Mucosa of descending colon (tissue), 3 donors: ENCODE results near the gene PACRG. TPM values are rescaled to one million over a fixed set of nuclear protein-coding genes. Genes with fewer than 3 reads are reported as not detected.

Source experiments
- ATAC-seq: fragments of 200-7000 bp; cut with Tn5 transposase; one replicate; pipeline ENCODE4 v1.9.1; 2020; ENCODE audit warnings: mild to moderate bottlenecking, moderate library complexity
- DNase-seq, 3 donors: peaks; one replicate each; pipeline ENCODE4 v3.0.0-alpha.2; 2020
- H3K36me3 ChIP-seq: fragments of 200-600 bp; one replicate; pipeline ENCODE4 v1.8.0; 2021; ENCODE audit warnings: low read depth, mild to moderate bottlenecking
- H3K4me1 ChIP-seq: fragments of 200-600 bp; one replicate; pipeline ENCODE4 v1.8.0; 2021; ENCODE audit warnings: low read depth, mild to moderate bottlenecking
- H3K4me3 ChIP-seq: fragments of 200-600 bp; one replicate; pipeline ENCODE4 v1.8.0; 2021; ENCODE audit warnings: mild to moderate bottlenecking
- H3K9me3 ChIP-seq: fragments of 200-600 bp; one replicate; pipeline ENCODE4 v1.8.0; 2021; ENCODE audit warnings: mild to moderate bottlenecking
- intact Hi-C, 2 donors: fragments of 100-400 bp; cut with DNase I in 1 of 2; cut with micrococcal nuclease in 1 of 2; formaldehyde crosslinking; loops; one replicate each; pipeline versions ENCODE4 v1.11.0 to v1.11.1; 2022; cut with DNase I, micrococcal nuclease
- total RNA-seq, 3 donors: library from RNA; stranded (reverse); fragmentation: NEBNext Ultra II Directional in 2 of 3; extraction: Animal tissue kit (Norgen Biotek cat#: 25700) in 2 of 3; gene quantifications; one replicate each; pipeline versions ENCODE4 v1.2.1 to v1.2.4, GENCODE V29; 2021 to 2023
- TF ChIP-seq, protein P1 (sequence below): fragments of 200-600 bp; IDR thresholded peaks from one replicate; pipeline ENCODE4 v1.8.0; 2022; ENCODE audit warnings: antibody characterized with exemption, mild to moderate bottlenecking
- donor health status: DM: no; HTN: no; CAD: no; lungs with moderate emphysema.
- donor health status: DM: no; HTN: no; CAD: no.
- donor health status: DM: no; HTN: yes; CAD: no.

The PACRG gene
- total RNA-seq, 3 donors from 2014 or later: 1.1 to 1.5 (median 1.3) TPM

DNA sequence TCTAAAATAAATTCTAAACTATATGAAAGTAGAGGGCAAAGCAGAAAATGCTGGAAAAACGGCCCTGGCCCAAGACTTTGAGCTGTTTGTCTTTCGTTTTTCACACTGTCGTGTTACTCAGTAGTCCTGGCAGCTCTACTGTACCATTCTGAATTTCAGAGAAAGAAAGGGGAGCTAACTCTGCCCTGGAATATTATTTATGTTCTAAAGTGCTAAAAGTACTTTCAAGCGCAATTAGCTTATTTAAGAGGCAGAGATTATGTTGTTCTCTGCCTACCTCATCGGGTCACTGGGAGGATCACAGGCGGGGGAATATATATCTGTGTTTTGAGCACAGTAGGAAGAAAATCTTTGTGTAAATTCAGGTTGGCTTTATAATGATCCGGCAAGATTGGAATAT lies 534.3 kb downstream of the PACRG start:
- TF ChIP-seq, protein P1, sequence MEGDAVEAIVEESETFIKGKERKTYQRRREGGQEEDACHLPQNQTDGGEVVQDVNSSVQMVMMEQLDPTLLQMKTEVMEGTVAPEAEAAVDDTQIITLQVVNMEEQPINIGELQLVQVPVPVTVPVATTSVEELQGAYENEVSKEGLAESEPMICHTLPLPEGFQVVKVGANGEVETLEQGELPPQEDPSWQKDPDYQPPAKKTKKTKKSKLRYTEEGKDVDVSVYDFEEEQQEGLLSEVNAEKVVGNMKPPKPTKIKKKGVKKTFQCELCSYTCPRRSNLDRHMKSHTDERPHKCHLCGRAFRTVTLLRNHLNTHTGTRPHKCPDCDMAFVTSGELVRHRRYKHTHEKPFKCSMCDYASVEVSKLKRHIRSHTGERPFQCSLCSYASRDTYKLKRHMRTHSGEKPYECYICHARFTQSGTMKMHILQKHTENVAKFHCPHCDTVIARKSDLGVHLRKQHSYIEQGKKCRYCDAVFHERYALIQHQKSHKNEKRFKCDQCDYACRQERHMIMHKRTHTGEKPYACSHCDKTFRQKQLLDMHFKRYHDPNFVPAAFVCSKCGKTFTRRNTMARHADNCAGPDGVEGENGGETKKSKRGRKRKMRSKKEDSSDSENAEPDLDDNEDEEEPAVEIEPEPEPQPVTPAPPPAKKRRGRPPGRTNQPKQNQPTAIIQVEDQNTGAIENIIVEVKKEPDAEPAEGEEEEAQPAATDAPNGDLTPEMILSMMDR: no peak
- no peaks in the 10 kb centered on the region for H3K9me3 ChIP-seq
- DNase-seq (no peak), ATAC-seq (no peak)
- H3K36me3 ChIP-seq: no peaks in the 10 kb centered on the region
- intact Hi-C loops: no loop called here
- no peaks in the 10 kb centered on the region for H3K4me1 ChIP-seq
- H3K4me3 ChIP-seq: no peak overlapping the region

DNA sequence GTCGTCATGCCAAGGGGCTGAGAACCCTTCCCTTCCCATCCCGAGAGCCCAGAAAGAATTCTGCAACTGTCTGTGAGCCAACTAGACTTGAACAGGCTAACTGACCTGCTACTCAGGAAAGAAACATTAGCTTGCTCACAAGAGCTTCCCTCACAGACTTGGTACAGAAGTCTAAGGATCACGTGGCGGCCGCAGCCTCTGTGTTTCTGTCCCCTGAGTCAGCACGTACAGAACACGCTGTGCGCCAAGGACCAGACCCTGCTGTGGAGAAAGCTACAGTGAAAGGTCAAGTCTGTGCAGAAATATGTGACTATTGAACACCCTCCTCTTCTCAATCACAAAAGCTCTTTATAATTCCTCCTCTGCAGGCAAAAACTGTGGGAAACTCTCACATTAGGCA lies 535.4 kb downstream of the PACRG start:
- no peaks in the 10 kb centered on the region for H3K36me3 ChIP-seq
- ATAC-seq (no peak), DNase-seq (no peak)
- TF ChIP-seq, protein P1: no peak
- H3K4me1 ChIP-seq: no peaks in the 10 kb centered on the region
- H3K9me3 ChIP-seq: no peaks in the 10 kb centered on the region
- intact Hi-C loops: no loop called here
- no peak overlapping the region for H3K4me3 ChIP-seq

DNA sequence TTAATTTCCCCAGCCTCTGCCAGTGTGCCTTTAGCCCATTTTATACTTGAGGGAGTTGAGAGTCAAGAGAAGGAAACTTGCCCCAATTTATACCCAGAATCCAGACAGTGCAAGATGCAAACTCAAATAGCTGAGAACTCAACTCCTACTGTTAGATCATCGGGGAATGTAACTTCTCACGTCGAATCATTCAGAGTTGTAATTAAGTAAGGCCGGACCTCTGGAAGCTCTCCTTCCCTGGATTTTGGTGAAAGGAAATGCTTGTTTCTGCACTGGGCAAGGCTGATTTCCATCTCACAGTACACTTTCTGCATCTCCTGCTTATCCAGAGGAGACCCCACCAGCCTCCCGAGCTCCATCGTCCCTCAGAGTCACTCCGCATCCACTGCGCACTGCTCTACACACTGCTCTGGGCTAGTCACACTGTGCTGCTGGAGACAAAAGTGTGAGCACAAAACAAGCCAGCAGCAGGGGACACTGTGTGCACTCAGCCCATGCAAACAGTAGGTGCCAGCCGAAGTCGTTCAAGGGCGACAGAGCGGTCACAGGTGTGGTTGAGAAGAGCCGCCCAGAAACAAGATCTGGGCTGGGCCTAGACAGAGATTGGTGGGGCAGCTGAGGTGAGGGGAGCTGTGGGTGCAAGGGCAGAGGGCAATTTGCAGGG lies 536.4 kb downstream of the PACRG start:
- Histone ChIP-seq H3K4me1 (no peaks in the 10 kb centered on the region), H3K9me3 (peaks cover 3% of the 10 kb centered on the region), H3K36me3 (no peaks in the 10 kb centered on the region), H3K4me3 (no peak overlapping the region)
- intact Hi-C loops: no loop called here
- DNase-seq (no peak), ATAC-seq (no peak)
- TF ChIP-seq, protein P1: no peak

DNA sequence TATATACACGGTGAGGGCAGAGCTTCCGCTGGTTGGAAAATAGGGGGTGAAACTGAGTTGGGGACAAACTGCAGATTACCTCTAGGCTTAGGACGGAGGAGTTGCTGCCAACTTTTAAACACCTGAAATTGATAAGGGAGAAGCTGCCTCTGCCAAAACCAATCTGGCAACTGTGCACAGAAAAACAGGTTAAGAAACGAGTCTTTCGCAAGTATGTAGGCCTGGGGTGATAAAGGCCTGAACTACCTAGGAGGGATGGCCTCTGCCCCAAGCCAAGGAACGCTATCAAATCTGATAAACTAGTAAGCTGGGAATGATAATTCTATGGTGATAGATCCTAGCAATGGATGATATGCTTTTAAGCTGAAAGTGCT lies 536.9 kb downstream of the PACRG start:
- no peak for DNase-seq
- TF ChIP-seq, protein P1: no peak
- H3K9me3 ChIP-seq: peaks cover 4% of the 10 kb centered on the region
- no peaks in the 10 kb centered on the region for H3K4me1 ChIP-seq
- H3K36me3 ChIP-seq: no peaks in the 10 kb centered on the region
- no peak for ATAC-seq
- intact Hi-C loops: no loop called here
- H3K4me3 ChIP-seq: no peak overlapping the region

DNA sequence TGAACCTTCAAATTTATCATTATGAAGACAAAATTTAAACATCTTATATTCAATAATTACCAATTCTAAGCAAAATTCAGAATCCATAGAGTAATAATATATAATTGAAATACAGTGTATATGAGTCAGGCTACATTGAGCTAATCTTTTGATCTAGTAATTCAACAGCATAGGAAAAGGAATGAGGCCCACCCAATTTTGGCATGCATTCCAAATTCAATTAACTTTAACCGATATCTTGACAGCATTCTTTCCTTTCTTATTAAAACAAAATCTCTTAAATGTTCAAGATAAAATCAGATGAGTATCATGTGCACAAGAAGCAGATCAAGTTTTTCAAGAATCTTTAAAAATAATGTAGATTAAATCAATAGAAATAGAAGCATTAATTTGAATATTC lies 553.9 kb downstream of the PACRG start:
- no peaks in the 10 kb centered on the region for H3K9me3 ChIP-seq
- no peak overlapping the region for H3K4me3 ChIP-seq
- DNase-seq (no peak), ATAC-seq (no peak)
- TF ChIP-seq, protein P1: no peak
- H3K36me3 ChIP-seq: no peaks in the 10 kb centered on the region
- no peaks in the 10 kb centered on the region for H3K4me1 ChIP-seq
- intact Hi-C loops: no loop called here

DNA sequence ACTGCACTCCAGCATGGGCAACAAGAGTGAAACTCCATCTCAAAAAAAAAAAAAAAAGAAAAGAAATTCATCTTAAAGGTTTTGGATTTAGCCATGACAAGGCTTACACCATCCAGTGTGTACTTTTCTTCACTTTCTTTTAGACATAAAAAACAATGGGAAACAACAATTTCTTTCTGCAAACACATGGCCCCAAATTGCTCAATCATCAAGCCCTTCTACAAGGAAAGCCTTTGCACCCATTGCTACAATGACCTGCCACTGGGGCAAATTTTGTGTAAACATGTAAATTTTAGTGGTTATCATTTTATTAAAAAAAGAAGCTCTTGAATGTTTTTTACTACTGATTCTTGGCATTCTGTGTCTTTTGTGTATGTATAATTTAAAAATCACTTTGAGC lies 554.9 kb downstream of the PACRG start:
- no peak for ATAC-seq
- Histone ChIP-seq H3K9me3 (no peaks in the 10 kb centered on the region), H3K4me1 (no peaks in the 10 kb centered on the region), H3K36me3 (no peaks in the 10 kb centered on the region), H3K4me3 (no peak overlapping the region)
- DNase-seq: no peak
- TF ChIP-seq, protein P1: no peak
- intact Hi-C loops: no loop called here
